ENCODE data around the gene HOXB6. TPM values are rescaled to one million over a fixed set of nuclear protein-coding genes. Genes with fewer than 3 reads are reported as not detected.

HOXB6 gene
- polyA plus RNA-seq, 1 donor = 0.80 TPM

- no peak for DNase-seq (ENCODE audit: low read depth)
These were observed 51.6 kb downstream of the HOXB6 start for GRCh38 chr17:48553190-48553547.

DNA sequence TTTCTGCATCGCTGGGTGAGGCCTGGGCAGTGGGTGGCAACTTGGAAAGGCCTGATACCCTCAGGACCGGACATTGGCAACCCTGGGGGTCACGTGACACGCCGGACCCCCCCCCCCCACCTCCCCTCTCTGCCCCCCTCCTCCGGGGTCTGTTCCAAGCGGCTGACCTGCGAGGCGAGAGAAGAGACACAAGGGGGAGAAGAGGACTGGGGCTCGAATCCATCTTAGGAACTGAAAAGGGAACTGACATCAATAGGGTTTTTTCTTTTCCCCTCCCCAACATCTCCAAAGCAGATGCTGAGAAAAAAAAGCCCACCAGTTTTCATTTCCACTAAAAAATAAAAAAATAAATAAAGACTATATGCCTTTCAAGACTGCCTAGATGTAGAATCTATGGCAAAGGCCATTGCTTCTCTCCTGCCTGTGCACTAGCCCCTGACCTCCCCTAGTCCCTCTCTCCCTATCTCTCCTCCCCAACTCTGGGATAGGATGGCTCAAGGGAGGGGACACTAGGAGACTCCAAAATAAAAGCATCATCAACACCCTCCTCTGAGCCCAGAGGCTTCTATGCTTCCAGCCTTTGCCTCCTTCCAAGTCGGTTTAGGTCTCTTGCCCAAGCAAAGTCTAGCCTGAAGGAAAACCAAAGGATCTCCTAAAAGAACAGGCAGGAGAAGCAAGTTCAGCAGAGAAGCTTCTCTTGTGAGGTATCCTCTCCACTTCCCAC lies 52.2 kb downstream of the HOXB6 start:
- DNase-seq (ENCODE audit: low read depth) = no peak

DNA sequence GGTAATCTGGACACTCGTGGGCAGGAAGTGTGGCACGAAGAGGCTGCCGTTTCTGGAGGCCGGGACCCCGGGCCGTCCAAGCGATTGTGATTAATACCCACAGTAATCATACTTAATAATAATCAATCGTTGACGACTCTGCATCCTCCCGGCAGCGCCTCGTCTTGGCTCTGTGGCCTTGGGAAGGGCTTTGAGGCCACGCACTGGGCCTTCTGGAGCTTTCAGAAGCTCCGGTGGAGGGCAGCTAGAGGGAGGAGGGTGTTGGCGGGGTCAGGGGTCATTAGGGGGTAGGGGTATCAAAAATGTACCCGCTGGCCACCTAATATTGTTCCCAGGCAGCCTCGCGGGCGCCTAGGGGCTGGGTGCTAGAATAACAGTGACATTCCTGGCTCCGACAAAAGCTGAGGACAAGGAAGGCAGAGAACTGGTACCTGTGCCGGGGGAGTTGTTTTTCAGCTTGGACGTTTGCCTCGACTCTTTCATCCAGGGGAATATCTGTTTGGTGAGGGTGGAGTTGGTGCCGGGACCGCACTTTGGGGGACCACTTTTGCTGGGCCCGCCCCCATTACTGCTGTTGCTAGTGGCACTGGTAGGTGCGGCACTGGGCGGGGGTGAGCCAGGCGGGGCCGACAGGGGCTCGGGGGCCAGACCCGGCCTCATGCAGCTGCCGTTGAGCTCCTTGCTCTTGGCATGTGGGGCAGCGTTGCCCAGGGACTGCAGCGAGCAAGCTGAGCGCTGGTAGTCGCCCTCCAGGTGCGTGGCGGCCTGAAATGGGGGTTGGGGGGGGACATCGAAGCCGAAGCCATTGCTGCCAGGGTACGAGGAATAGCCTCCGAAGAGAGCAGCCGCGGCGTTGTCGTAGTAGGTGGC lies 53.0 kb downstream of the HOXB6 start:
- DNase-seq (ENCODE audit: low read depth) = no peak

- no peak for DNase-seq (ENCODE audit: low read depth)
These were observed 53.6 kb downstream of the HOXB6 start for GRCh38 chr17:48551214-48551555.

- DNase-seq (ENCODE audit: low read depth) = no peak
These were observed 54.1 kb downstream of the HOXB6 start for GRCh38 chr17:48550502-48551213.

DNA sequence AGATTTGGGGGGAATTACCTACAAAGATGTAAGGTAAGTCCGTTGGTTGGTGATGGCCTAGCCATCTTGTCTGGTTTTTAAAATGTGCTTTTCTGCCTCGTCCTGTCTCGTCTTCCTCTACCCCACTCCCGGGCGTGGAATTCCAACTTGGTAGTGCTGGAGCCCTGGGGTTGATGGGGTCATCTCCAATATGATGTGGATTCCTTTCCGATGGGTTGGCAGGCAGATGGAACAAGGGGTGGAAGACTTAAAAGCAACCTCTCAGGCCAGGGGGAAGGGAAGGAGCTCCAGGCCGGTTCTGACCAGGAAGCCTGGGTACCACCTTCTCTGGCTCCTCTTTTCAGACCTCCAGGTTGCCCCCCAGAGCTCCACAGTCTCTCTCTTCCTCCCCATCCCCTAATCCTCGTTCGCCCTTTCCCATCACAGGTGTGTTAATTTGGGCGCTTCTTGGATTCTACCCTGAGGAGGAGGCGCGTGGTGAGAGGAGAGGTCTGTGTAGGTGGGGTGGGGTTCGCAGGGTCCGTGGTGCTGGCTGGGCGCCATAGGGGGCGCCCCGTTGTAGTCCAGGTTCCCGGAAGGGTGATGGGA lies 54.8 kb downstream of the HOXB6 start:
- no peak for DNase-seq (ENCODE audit: low read depth)

DNA sequence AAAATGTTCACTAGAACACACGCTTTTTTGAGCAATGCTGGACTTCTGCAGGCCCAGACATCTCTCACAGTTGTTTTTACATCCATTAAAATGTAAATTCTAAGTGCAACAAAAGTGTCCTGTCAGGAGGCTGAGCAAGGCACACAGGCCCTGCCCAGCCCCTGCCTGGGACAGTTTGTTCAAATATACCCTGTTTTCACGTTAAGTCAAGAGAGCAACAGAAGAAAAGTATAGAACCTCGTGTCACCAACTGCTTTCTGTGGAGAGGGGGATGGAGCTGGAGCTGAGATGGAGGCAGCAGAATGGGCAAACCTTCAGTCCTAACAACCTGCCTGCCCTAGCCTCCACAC lies 55.5 kb downstream of the HOXB6 start:
- DNase-seq (ENCODE audit: low read depth) = no peak

- no peak for DNase-seq (ENCODE audit: low read depth)
These were observed 56.1 kb downstream of the HOXB6 start for GRCh38 chr17:48548523-48549280.

- DNase-seq (ENCODE audit: low read depth) = no peak
These were observed 56.8 kb downstream of the HOXB6 start for GRCh38 chr17:48547808-48548522.

- DNase-seq (ENCODE audit: low read depth) = no peak
These were observed 57.6 kb downstream of the HOXB6 start for GRCh38 chr17:48546924-48547807.

GRCh38 chr17:48546137-48546923 lies 58.5 kb downstream of the HOXB6 start:
- DNase-seq (ENCODE audit: low read depth) = no peak

Other genes starting within 250 kb of the HOXB6 start
- gene SKAP1, start 174.8 kb downstream of the HOXB6 start, polyA plus RNA-seq (ENCODE audit: insufficient read length) = 0.30 TPM
- gene HOXB1, start 74.0 kb downstream of the HOXB6 start, polyA plus RNA-seq (ENCODE audit: insufficient read length) = not detected
- gene HOXB2, start 59.9 kb downstream of the HOXB6 start, polyA plus RNA-seq (ENCODE audit: insufficient read length) = 13.2 TPM
- 1.2 TPM for gene HOXB4, start 26.6 kb downstream of the HOXB6 start, polyA plus RNA-seq (ENCODE audit: insufficient read length)
- 9.2 TPM for gene HOXB3, start 14.7 kb downstream of the HOXB6 start, polyA plus RNA-seq (ENCODE audit: insufficient read length)
- 0.81 TPM for gene HOXB5, start 11.2 kb downstream of the HOXB6 start, polyA plus RNA-seq (ENCODE audit: insufficient read length)
- 1.8 TPM for gene HOXB7, start 6.0 kb upstream of the HOXB6 start, polyA plus RNA-seq (ENCODE audit: insufficient read length)
- gene HOXB8, start 10.3 kb upstream of the HOXB6 start, polyA plus RNA-seq (ENCODE audit: insufficient read length) = 0.19 TPM
- gene HOXB9, start 21.4 kb upstream of the HOXB6 start, polyA plus RNA-seq (ENCODE audit: insufficient read length) = 0.05 TPM
- gene PRAC1, start 117.5 kb upstream of the HOXB6 start, polyA plus RNA-seq (ENCODE audit: insufficient read length) = not detected
- gene PRAC2, start 118.2 kb upstream of the HOXB6 start, polyA plus RNA-seq (ENCODE audit: insufficient read length) = not detected
- not detected for gene HOXB13, start 123.8 kb upstream of the HOXB6 start, polyA plus RNA-seq (ENCODE audit: insufficient read length)
- not detected for gene TTLL6, start 212.2 kb upstream of the HOXB6 start, polyA plus RNA-seq (ENCODE audit: insufficient read length)
- gene CALCOCO2, start 226.0 kb upstream of the HOXB6 start, polyA plus RNA-seq (ENCODE audit: insufficient read length) = 44.5 TPM